Naive thymus-derived CD8-positive, alpha-beta T cell (primary cell): ENCODE results near the gene ZNF710. TPM values are rescaled to one million over a fixed set of nuclear protein-coding genes. Genes with fewer than 3 reads are reported as not detected.

Source experiments
- ATAC-seq, 2 donors: fragments of 150-1000 bp; cut with Tn5 transposase in 1 of 2; sonication (Bioruptor Pico), chemical (Tn5 transposase) in 1 of 2; 1 replicate in 1 of 2; 2 replicates in 1 of 2; pipeline ENCODE4 v1.10.0; 2021; ENCODE audit warnings: mild to moderate bottlenecking in 2 of 2, moderate library complexity in 2 of 2
- POLR2A ChIA-PET: fragments of 350-600 bp; sonication (Branson Sonifier 250); formaldehyde crosslinking; loops from one replicate; lab custom pipeline; 2021; ENCODE audit warnings: antibody characterized with exemption; lab: Charles Lee
- DNase-seq, 10 donors: peaks; one replicate each; pipeline versions ENCODE4 v3.0.0 to v3.0.0-alpha.2; 2020 to 2022
- H3K27ac Mint-ChIP-seq, 10 donors: one replicate each; pipeline ENCODE4 v1.8.0; 2020 to 2022; ENCODE audit warnings: mild to moderate bottlenecking in 10 of 10, mixed read lengths in 10 of 10, moderate library complexity in 4 of 10, inconsistent platforms in 1 of 10
- H3K27me3 Mint-ChIP-seq, 5 donors: one replicate each; pipeline ENCODE4 v1.8.0; 2021 to 2022; ENCODE audit warnings: mixed read lengths in 5 of 5
- H3K36me3 Mint-ChIP-seq, 3 donors: one replicate each; pipeline ENCODE4 v1.8.0; 2020 to 2022; ENCODE audit warnings: mixed read lengths in 3 of 3, mild to moderate bottlenecking in 2 of 3, inconsistent platforms in 1 of 3
- H3K4me1 Mint-ChIP-seq, 4 donors: one replicate each; pipeline ENCODE4 v1.8.0; 2021 to 2022; ENCODE audit warnings: mixed read lengths in 4 of 4
- H3K4me3 Mint-ChIP-seq, 10 donors: one replicate each; pipeline ENCODE4 v1.8.0; 2020 to 2022; ENCODE audit warnings: mild to moderate bottlenecking in 10 of 10, mixed read lengths in 10 of 10, moderate library complexity in 6 of 10, inconsistent platforms in 1 of 10
- H3K9me3 Mint-ChIP-seq, 9 donors: one replicate each; pipeline ENCODE4 v1.8.0; 2020 to 2022; ENCODE audit warnings: mixed read lengths in 9 of 9, mild to moderate bottlenecking in 3 of 9, inconsistent platforms in 1 of 9, moderate library complexity in 1 of 9
- polyA plus RNA-seq, 3 donors: library from polyadenylated mRNA; unstranded; fragments of 300-500 nt; fragmentation: Illumina TruSeq; gene quantifications; one replicate each; pipeline ENCODE4 v1.2.3, GENCODE V29; 2021
- total RNA-seq, 8 experiments: library from RNA in 2 of 8; stranded (reverse) in 2 of 8; gene quantifications; one replicate each; pipeline ENCODE4 v1.2.3 and lab custom pipeline; 2021 to 2026

ZNF710 gene
- total and polyA plus RNA-seq, 5 experiments from 2014 or later, result 0.23 to 14.5 (median 1.8) TPM

GRCh38 chr15:90036343-90036742, 35.2 kb downstream of the ZNF710 start:
- Mint-ChIP-seq H3K27me3 (no peaks in the 10 kb centered on the region), H3K36me3 (no peaks in the 10 kb centered on the region), H3K27ac (peak overlapping the region in 7 of 10 donors; percentile 31 to 80 (median 71)), H3K4me3 (peak overlapping the region in 3 of 10 donors; percentile 34 to 55 (median 44)), H3K9me3 (no peaks in the 10 kb centered on the region), H3K4me1 (peaks cover 40 to 94% (median 67%) of the 10 kb centered on the region in 4 donors)
- POLR2A ChIA-PET, result no interaction called here
- no peak for DNase-seq
- ATAC-seq, result no peak

- Mint-ChIP-seq H3K4me3 (no peak overlapping the region), H3K36me3 (no peaks in the 10 kb centered on the region), H3K27me3 (no peaks in the 10 kb centered on the region), H3K9me3 (no peaks in the 10 kb centered on the region), H3K4me1 (peaks cover 37 to 88% (median 61%) of the 10 kb centered on the region in 4 donors), H3K27ac (peak overlapping the region in 6 of 10 donors; percentile 36 to 80 (median 50))
- ATAC-seq (no peak), DNase-seq (no peak)
- POLR2A ChIA-PET, result no interaction called here
Observed at GRCh38 chr15:90036806-90037510, 35.8 kb downstream of the ZNF710 start.

GRCh38 chr15:90037511-90037860, 36.4 kb downstream of the ZNF710 start:
- H3K4me3 Mint-ChIP-seq, result no peak overlapping the region
- no peaks in the 10 kb centered on the region for H3K36me3 Mint-ChIP-seq
- peaks cover 37 to 83% (median 61%) of the 10 kb centered on the region in 4 donors for H3K4me1 Mint-ChIP-seq
- POLR2A ChIA-PET, result no interaction called here
- no peaks in the 10 kb centered on the region for H3K27me3 Mint-ChIP-seq
- ATAC-seq (no peak), DNase-seq (no peak)
- H3K27ac Mint-ChIP-seq, result peak overlapping the region in 5 of 10 donors; percentile 25 to 79 (median 53)
- no peaks in the 10 kb centered on the region for H3K9me3 Mint-ChIP-seq

GRCh38 chr15:90037961-90038631, 37.0 kb downstream of the ZNF710 start:
- Mint-ChIP-seq H3K36me3 (no peaks in the 10 kb centered on the region), H3K4me1 (peaks cover 36 to 78% (median 57%) of the 10 kb centered on the region in 4 donors), H3K9me3 (no peaks in the 10 kb centered on the region), H3K27ac (peak overlapping the region in 8 of 10 donors; percentile 0 to 94 (median 60)), H3K27me3 (no peaks in the 10 kb centered on the region), H3K4me3 (no peak overlapping the region)
- peak in 4 of 10 donors; percentile 12 to 33 (median 17) for DNase-seq
- ATAC-seq, result peak; percentile 62 to 79
- POLR2A ChIA-PET, result no interaction called here

GRCh38 chr15:90038632-90039095, 37.5 kb downstream of the ZNF710 start:
- H3K4me3 Mint-ChIP-seq, result no peak overlapping the region

GRCh38 chr15:90039996-90040395, 38.9 kb downstream of the ZNF710 start:
- H3K4me1 Mint-ChIP-seq, result peaks cover 29 to 64% (median 41%) of the 10 kb centered on the region in 4 donors
- ATAC-seq (no peak), DNase-seq (no peak)
- H3K9me3 Mint-ChIP-seq, result no peaks in the 10 kb centered on the region
- no peaks in the 10 kb centered on the region for H3K27me3 Mint-ChIP-seq
- H3K27ac Mint-ChIP-seq, result peak overlapping the region in 3 of 10 donors; percentile 20 to 64 (median 49)
- no peak overlapping the region for H3K4me3 Mint-ChIP-seq
- H3K36me3 Mint-ChIP-seq, result no peaks in the 10 kb centered on the region
- POLR2A ChIA-PET, result interaction anchor here (0.6 kb wide), 1 partner anchor 236 kb away, joined by 4 read pairs; no protein-coding TSS in a partner anchor

More at GRCh38 chr15:90038632-90039095, 37.5 kb downstream of the ZNF710 start:
- H3K36me3 Mint-ChIP-seq, result no peaks in the 10 kb centered on the region
- POLR2A ChIA-PET, result no interaction called here
- peak overlapping the region in 7 of 10 donors; percentile 0 to 94 (median 55) for H3K27ac Mint-ChIP-seq
- ATAC-seq, result no peak
- no peaks in the 10 kb centered on the region for H3K9me3 Mint-ChIP-seq
- H3K4me1 Mint-ChIP-seq, result peaks cover 34 to 73% (median 52%) of the 10 kb centered on the region in 4 donors
- H3K27me3 Mint-ChIP-seq, result no peaks in the 10 kb centered on the region
- no peak for DNase-seq

GRCh38 chr15:90040618-90041017, 39.5 kb downstream of the ZNF710 start:
- Mint-ChIP-seq H3K27me3 (no peaks in the 10 kb centered on the region), H3K4me1 (peaks cover 33 to 64% (median 41%) of the 10 kb centered on the region in 4 donors), H3K27ac (peak overlapping the region in 3 of 10 donors; percentile 6 to 13 (median 7)), H3K9me3 (no peaks in the 10 kb centered on the region), H3K36me3 (no peaks in the 10 kb centered on the region), H3K4me3 (no peak overlapping the region)
- ATAC-seq, result no peak
- POLR2A ChIA-PET, result no interaction called here
- no peak for DNase-seq

GRCh38 chr15:90042356-90042755, 41.2 kb downstream of the ZNF710 start:
- no peaks in the 10 kb centered on the region for H3K36me3 Mint-ChIP-seq
- POLR2A ChIA-PET, result no interaction called here
- ATAC-seq, result no peak
- DNase-seq, result no peak
- no peak overlapping the region for H3K4me3 Mint-ChIP-seq
- no peaks in the 10 kb centered on the region for H3K27me3 Mint-ChIP-seq
- H3K9me3 Mint-ChIP-seq, result no peaks in the 10 kb centered on the region
- H3K27ac Mint-ChIP-seq, result no peak overlapping the region
- peaks cover 30 to 62% (median 35%) of the 10 kb centered on the region in 4 donors for H3K4me1 Mint-ChIP-seq

GRCh38 chr15:90042766-90043529, 41.8 kb downstream of the ZNF710 start:
- Mint-ChIP-seq H3K4me3 (no peak overlapping the region), H3K4me1 (peaks cover 25 to 62% (median 30%) of the 10 kb centered on the region in 4 donors), H3K36me3 (no peaks in the 10 kb centered on the region), H3K27me3 (no peaks in the 10 kb centered on the region), H3K9me3 (no peaks in the 10 kb centered on the region), H3K27ac (no peak overlapping the region)
- POLR2A ChIA-PET, result interaction anchor here (0.8 kb wide), 1 partner anchor 10 kb away, joined by 3 read pairs; no protein-coding TSS in a partner anchor
- DNase-seq (no peak), ATAC-seq (no peak)

GRCh38 chr15:90043530-90044010, 42.4 kb downstream of the ZNF710 start:
- POLR2A ChIA-PET, result interaction anchor here (0.8 kb wide), 1 partner anchor 9 kb away, joined by 3 read pairs; no protein-coding TSS in a partner anchor
- no peaks in the 10 kb centered on the region for H3K36me3 Mint-ChIP-seq
- no peak overlapping the region for H3K4me3 Mint-ChIP-seq
- ATAC-seq, result no peak
- no peaks in the 10 kb centered on the region for H3K9me3 Mint-ChIP-seq
- H3K27ac Mint-ChIP-seq, result peak overlapping the region in 1 of 10 donors; percentile 34
- no peaks in the 10 kb centered on the region for H3K27me3 Mint-ChIP-seq
- H3K4me1 Mint-ChIP-seq, result peaks cover 19 to 62% (median 24%) of the 10 kb centered on the region in 4 donors
- no peak for DNase-seq

- H3K4me3 Mint-ChIP-seq, result no peak overlapping the region
- H3K36me3 Mint-ChIP-seq, result no peaks in the 10 kb centered on the region
Observed at GRCh38 chr15:90044191-90044590, 43.1 kb downstream of the ZNF710 start.

GRCh38 chr15:90044916-90045371, 43.8 kb downstream of the ZNF710 start:
- Mint-ChIP-seq H3K27me3 (no peaks in the 10 kb centered on the region), H3K36me3 (no peaks in the 10 kb centered on the region), H3K4me1 (peaks cover 11 to 57% (median 25%) of the 10 kb centered on the region in 4 donors), H3K27ac (peak overlapping the region in 4 of 10 donors; percentile 7 to 63 (median 24)), H3K9me3 (no peaks in the 10 kb centered on the region), H3K4me3 (no peak overlapping the region)
- POLR2A ChIA-PET, result no interaction called here
- no peak for ATAC-seq
- no peak for DNase-seq

More at GRCh38 chr15:90044191-90044590, 43.1 kb downstream of the ZNF710 start:
- H3K27me3 Mint-ChIP-seq, result no peaks in the 10 kb centered on the region
- DNase-seq (no peak), ATAC-seq (no peak)
- peak overlapping the region in 1 of 10 donors; percentile 34 for H3K27ac Mint-ChIP-seq
- POLR2A ChIA-PET, result no interaction called here
- peaks cover 17 to 58% (median 24%) of the 10 kb centered on the region in 4 donors for H3K4me1 Mint-ChIP-seq
- H3K9me3 Mint-ChIP-seq, result no peaks in the 10 kb centered on the region
